K562 (cell line): ENCODE data around the gene MAEL. TPM values are rescaled to one million over a fixed set of nuclear protein-coding genes. Genes with fewer than 3 reads are reported as not detected.
A peak's percentile ranks its signal among the peaks of the same experiment; 100 is the strongest.

ENCODE experiments used
- ERF ChIP-seq: fragments of 450-650 bp; formaldehyde crosslinking; IDR thresholded peaks from 2 replicates; pipeline ENCODE4 v1.4.0; 2020; ENCODE audit warnings: mild to moderate bottlenecking, mixed read lengths
- HMBOX1 ChIP-seq: sonication (generic); IDR thresholded peaks from 2 replicates; pipeline ENCODE4 v1.6.1; 2016
- MIER1 ChIP-seq: fragments of 450-650 bp; IDR thresholded peaks from 2 replicates; pipeline ENCODE4 v1.6.1; 2016; ENCODE audit warnings: antibody characterized with exemption, mild to moderate bottlenecking, low read depth
- MLLT1 ChIP-seq, 2 experiments: fragments of 450-650 bp; IDR thresholded peaks; 2 replicates each; pipeline ENCODE4 v1.6.1; 2016
- PKNOX1 ChIP-seq: fragments of 450-650 bp; IDR thresholded peaks from 2 replicates; pipeline ENCODE4 v1.6.1; 2016
- RAD51 ChIP-seq: fragments of 450-650 bp; IDR thresholded peaks from 2 replicates; pipeline ENCODE4 v1.7.1; 2016; ENCODE audit warnings: low read depth, mild to moderate bottlenecking, borderline replicate concordance
- RNF219 ChIP-seq: fragments of 250-450 bp; sonication (Bioruptor Pico); IDR thresholded peaks from 2 replicates; pipeline ENCODE4 v1.5.0; 2022; ENCODE audit warnings: mild to moderate bottlenecking
- TFAP4 ChIP-seq: sonication (generic); formaldehyde crosslinking; IDR thresholded peaks from 2 replicates; pipeline ENCODE4 v1.8.0; 2022; ENCODE audit warnings: missing genetic modification reagents, mild to moderate bottlenecking, moderate library complexity, borderline replicate concordance
- ZFX ChIP-seq: sonication (generic); formaldehyde crosslinking; IDR thresholded peaks from 2 replicates; pipeline ENCODE4 v1.8.0; 2022; ENCODE audit warnings: mild to moderate bottlenecking, missing genetic modification reagents, moderate library complexity
- ZNF407 ChIP-seq: fragments of 450-650 bp; IDR thresholded peaks from 2 replicates; pipeline ENCODE4 v1.6.1; 2016; ENCODE audit warnings: low read depth
- ZNF583 ChIP-seq: fragments of 250-450 bp; sonication (Bioruptor Pico); IDR thresholded peaks from 2 replicates; pipeline ENCODE4 v1.4.0; 2020
- ZNF766 ChIP-seq: fragments of 200-800 bp; sonication (Bioruptor generic); conservative IDR thresholded peaks from 2 replicates; pipeline ENCODE4 v1.6.1; 2016; ENCODE audit warnings: missing genetic modification characterization, missing compliant biosample characterization
- polyA plus RNA-seq, 8 experiments: library from polyadenylated mRNA; depleted of rRNA in 4 of 8; stranded (reverse) in 5 of 8; unstranded in 3 of 8; fragments of >200 nt; fragmentation: Nextera tagmentation in 2 of 8; fragmentation: Illumina TruSeq in 1 of 8; extraction: Ambion mirVana in 2 of 8; extraction: Trizol in 1 of 8; gene quantifications; 2 replicates each; pipeline versions ENCODE4 v1.2.1 to v1.2.3, GENCODE V29; 2011 to 2014; ENCODE audit warnings: inconsistent platforms in 1 of 8, missing spikeins in 1 of 8
- total RNA-seq, 7 experiments: library from RNA; depleted of rRNA in 6 of 7; stranded (reverse); fragments of >200 nt in 6 of 7; fragmentation: Illumina TruSeq in 2 of 7; extraction: Trizol in 2 of 7; gene quantifications; 2 replicates each; pipeline versions ENCODE4 v1.2.1 to v1.2.3, GENCODE V29; 2011 to 2021; ENCODE audit warnings: low replicate concordance in 1 of 7

The MAEL gene
- total and polyA plus RNA-seq, 9 of the 15 experiments (the other 6 are each of a cell fraction or from before 2014, with no cell fraction given): 0.11 to 1.9 (median 0.75) TPM

- TF ChIP-seq ZNF407 (no peak), MIER1 (no peak), PKNOX1 (no peak), RNF219 (CRISPR knock-in tag) (no peak), TFAP4 (CRISPR knock-in tag) (peak; percentile 55), MLLT1 (IDR thresholded peaks at IDR 0.05) (no peak), ZFX (CRISPR knock-in tag) (no peak), ERF (no peak), ZNF766 (CRISPR knock-in tag) (no peak), HMBOX1 (peak; percentile 78), RAD51 (no peak), ZNF583 (CRISPR knock-in tag) (no peak; the same call in 1 of the 2 replicates)
Observed at GRCh38 chr1:167059045-167059808, 70.1 kb downstream of the MAEL start (continued).
